ENCODE measurements around the gene TBX4.
"Not testable (repeated sequence)": the region's sequence is repeated elsewhere in the genome, so short reads cannot be mapped to it uniquely, and the experiment has no call there.

Gene TBX4

DNA sequence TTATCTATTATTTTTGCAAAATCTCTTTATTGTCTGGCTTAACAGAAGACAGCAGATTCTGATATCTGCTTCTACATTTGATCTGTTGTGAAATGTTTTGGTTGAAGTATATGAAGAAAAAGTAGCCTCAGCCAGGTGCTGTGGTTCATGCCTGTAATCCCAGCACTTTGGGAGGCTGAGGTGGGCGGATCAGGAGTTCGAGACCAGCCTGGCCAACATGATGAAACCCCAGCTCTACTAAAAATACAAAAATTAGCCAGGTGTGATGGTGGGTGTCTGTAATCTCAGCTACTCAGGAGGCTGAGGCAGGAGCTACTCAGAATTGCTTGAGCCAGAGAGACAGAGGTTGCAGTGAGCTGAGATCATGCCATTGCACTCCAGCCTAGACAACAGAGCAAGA, 75.2 kb downstream of the TBX4 start:
- DNase-seq (ENCODE audit: low read depth in 2 of 2): not testable (repeated sequence)

GRCh38 chr17:61528171-61528570, 75.9 kb downstream of the TBX4 start:
- DNase-seq (ENCODE audit: low read depth in 2 of 2): no peak

GRCh38 chr17:61531223-61531622, 79.0 kb downstream of the TBX4 start:
- DNase-seq (ENCODE audit: low read depth in 2 of 2): no peak

DNA sequence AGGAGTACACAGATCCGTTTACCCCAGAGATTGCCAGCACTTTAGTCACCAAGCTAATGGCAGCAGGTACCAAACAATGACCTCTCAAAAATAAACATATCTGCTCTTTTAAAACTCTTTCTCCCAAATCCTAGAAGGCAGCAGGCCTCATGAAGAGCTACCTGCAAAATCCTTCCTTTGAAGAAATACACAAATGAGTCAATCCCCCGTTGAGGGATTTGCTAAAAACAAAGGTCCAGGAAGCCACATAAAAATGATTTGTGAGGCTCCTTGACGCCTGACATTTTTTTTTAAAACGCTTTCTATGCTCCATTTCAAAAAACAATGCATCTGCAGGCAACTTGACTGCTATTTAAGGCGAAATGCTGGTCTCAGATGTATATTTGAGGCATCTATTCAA, 80.6 kb downstream of the TBX4 start:
- no peak for DNase-seq (ENCODE audit: low read depth in 2 of 2)

DNA sequence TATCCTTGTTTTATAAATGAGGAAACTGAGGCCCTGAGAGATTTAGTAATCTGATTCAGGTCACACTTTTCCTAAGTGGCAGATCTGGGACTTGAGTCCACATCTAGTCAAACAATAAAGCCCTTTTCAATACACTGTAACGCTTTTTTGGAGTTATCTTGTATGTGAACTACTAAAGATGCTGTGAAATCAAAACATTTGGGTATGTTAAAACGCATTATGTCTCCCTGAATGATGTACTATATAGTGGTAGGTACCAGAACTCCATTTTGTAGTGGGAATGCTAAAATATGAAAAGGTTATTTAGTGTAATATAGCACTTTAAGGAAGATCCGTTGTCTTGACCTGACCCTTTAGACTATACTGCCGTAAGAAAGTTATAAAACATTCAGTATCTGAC, 81.6 kb downstream of the TBX4 start:
- no peak for DNase-seq (ENCODE audit: low read depth in 2 of 2)

DNA sequence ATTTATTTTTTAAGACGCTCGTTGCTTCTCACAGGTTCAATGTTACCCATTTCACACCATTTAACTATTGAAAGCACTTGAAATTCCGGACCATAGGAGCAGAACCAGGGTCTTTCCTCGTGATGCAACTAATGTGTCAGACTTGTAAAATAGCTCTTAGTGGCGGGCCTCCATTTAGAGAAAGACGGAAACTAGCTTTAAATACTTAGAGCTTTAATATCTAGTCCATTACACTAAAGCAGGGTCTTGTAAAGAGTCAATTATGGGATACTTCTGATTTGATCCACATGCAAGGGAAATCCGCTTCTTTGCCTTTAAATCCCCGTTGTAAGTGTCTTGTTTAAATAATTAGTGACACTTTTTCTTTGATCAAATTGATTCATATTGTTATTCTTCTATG, 82.2 kb downstream of the TBX4 start:
- DNase-seq (ENCODE audit: low read depth in 2 of 2): no peak

Data from stimulated activated CD8-positive, alpha-beta memory T cell treated with anti-CD3 and anti-CD28 coated beads, Interleukin-15, amount 100 ng/mL, for 4 hours (primary cell).